GM18499 (cell line): ENCODE measurements around the gene EN1.

Experiments
- ATAC-seq: cut with Tn5 transposase; IDR thresholded peaks from one replicate; pipeline ENCODE4 v1.9.1; 2021; ENCODE audit warnings: moderate number of reproducible peaks; ENCODE audit not compliant: insufficient read depth, unreplicated experiment

EN1 gene

DNA sequence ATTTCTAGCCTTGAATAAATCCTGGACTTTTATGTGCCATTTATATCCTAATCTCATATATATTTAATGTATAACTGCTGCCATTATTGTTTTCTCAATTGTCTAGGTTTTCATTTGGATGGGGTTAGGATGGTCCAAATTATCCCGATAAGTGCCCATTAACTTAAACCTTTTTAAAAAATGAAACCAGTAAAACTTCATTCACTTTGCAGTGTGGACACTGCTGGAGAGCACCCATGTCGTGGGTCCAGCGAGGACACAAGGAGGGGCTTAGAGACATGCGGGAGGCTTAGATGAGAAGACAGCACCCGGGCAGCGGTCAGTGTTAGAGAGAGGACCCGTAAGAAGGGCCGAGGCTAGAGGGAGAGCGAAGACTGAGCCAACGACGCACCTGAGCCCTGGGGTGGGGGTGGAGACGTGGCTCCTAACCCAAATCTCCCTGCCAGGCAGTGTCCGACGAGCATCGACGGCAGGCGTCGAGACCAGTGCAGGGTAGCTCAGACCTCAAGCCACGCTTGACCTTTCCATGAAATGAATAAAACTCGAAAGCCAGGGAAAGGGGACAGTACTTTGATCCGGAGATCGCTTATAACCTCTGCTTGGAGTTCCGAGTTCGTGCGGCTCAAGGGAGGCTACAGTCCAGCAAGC, 9.0 kb upstream of the EN1 start:
- ATAC-seq: no peak

GRCh38 chr2:118855451-118856279, 8.2 kb upstream of the EN1 start:
- peak; percentile 80 for ATAC-seq

- no peak for ATAC-seq
These were observed 7.3 kb upstream of the EN1 start for GRCh38 chr2:118854507-118855345.

DNA sequence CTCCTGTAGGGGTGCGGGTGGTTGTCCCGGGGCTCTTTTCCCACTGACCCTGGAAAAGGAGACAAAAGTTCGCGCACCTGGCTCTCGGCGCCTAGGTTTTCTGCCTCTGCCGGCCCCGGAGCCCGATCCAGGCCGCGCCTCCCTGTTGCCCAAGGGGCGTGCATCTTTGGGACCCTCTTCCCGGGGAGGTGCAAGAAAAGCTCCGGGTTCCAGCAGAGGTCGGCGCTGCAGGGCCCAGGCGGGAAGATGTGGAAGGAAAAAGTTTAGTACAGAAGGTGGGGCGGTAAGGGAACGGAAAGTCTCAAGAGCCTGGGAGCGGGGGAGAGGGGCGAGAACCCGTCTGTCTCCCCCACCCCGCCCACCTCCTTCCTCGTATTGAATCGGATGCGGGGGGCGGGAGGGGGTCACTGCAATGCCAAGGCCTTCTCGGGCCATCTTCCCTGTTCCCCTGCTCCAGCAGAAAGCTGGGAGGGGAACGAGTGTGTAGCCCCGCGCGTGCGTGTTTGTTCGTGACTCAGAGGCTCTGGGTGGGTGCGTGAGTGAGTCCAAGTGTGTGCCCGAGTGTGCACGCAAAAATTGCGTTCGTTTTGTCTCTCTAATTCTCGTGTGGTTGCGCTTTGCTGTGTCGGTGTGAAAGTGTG, 6.3 kb upstream of the EN1 start:
- no peak for ATAC-seq

DNA sequence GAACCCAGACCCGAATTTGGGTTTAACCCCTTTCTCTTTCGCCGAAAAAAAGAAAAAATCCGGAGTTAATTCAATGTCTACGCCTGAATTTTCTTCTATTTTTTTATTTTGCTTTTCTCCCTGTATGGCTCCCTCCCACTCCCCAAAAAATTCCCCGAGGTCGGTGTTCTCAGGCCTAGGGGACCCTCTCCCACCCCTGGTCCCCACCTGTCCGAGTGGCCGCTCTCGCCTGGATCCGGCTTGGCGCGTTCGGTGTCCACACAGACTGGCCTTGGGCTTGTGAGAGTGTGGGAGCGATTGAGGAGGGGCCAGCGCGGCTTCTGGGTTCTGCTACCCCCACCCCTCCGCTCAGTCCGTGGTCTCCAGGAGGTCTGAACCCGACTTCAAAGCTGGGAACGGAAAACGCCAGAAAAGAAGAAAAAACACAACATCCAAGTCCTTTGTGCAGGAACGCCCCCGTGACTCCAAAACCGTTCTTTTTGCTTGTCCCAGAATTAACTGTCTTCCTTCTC, 5.7 kb upstream of the EN1 start:
- no peak for ATAC-seq

DNA sequence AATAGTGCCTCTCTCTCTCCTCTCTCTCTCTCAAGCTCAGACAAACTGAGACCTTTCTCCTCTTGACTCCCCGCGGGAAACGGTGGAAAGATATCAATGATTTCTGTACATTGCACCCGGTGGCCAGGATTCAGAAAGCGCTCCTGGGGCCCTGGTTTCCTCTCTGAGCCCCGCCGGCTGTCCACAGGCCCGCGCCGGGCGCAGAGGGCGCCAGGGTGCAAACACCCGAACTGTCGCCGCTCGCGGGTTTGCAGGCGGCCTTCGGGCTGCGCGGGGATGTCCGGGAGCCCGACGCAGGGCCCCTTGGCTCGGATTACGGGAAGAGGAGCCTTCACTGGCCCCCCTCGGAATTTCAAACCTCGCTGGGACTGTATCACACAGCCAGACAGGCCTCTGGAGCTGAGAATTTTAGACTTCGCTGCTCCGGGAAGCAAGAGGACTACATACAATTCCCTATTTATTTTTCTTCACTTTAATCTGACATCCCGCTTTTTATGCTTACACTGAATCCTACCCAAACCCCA, 5.2 kb upstream of the EN1 start:
- no peak for ATAC-seq

GRCh38 chr2:118851650-118852049, 4.2 kb upstream of the EN1 start:
- no peak for ATAC-seq

- no peak for ATAC-seq
These were observed 3.5 kb upstream of the EN1 start for GRCh38 chr2:118850901-118851415.

DNA sequence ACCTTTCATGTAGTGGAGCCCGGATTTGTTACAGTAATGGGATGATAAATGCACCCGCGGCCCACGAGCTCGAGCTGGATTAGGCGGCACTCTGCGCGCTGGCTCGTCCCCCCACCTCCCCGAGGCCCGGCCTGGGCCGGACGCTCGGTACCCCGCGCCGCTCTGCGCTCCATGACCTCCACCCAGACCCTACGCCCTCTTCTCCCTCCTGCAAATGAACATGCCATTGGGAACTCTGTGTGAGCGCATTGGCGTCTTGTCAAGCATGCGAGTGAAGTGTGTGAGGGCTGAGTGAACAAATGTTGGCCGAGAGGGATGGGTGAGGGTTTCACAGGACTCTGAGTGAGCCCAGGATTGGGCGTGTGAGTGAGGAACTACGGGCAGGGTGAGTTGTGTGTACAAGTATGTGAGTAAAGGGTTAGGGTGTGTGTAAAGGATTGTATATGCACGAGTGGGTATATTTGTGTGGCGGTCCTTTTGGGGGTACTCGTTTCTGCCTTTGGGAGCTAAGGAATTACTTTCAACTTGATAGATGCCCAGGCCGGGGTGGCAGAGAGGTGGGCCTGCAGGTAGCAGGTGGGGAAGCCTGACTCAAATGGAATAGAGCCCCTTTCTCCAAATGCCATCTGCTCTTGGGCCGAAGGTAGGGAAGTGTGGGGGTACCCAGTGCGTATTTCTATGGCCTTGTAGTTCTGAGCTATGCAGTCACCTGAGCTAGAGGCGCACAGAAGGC, 2.9 kb upstream of the EN1 start:
- ATAC-seq: no peak

DNA sequence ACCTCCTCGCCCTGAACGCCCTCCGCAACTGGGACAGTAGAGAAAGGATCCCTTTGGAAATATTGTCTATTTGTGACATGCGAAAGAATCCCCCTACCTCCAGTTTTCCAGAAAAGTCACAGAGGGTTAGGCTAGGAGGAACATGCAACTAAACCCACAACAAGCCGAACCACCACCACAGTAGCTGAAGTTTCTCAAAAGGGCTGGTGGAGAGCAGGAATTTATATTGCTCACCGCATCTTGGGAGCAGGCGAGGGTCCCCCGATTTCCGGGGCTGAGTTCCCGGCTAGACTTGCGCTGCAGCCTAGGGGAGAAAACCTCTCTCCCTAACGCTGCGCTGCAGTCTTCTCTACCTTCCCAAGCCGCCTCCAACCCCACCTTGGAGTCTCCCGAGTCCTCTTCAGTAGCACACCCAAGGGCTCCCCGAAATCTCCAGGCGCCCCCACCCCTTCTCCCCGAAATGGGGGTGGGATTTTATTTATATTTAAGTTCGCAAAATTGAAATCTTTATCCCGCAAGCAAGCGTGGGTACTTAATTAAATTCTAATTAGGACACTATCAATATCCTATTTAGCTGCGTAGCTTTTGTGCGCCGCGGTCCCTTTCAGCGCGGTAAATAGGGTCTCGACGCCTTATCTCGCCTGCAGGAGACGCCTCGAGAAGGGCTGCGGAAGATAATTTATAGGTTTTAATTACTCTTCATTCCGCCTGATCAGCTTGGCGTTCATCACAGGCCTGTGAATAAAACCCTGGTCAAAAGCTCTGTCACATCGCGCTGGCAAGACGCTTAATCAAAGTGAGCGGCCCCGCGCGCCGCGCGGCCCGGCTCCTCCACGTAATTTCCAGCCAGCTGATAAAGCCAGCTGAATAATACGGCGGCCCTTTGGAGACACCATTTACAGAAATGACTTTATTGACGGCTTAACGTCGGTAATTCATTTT, 2.0 kb upstream of the EN1 start:
- ATAC-seq: no peak

DNA sequence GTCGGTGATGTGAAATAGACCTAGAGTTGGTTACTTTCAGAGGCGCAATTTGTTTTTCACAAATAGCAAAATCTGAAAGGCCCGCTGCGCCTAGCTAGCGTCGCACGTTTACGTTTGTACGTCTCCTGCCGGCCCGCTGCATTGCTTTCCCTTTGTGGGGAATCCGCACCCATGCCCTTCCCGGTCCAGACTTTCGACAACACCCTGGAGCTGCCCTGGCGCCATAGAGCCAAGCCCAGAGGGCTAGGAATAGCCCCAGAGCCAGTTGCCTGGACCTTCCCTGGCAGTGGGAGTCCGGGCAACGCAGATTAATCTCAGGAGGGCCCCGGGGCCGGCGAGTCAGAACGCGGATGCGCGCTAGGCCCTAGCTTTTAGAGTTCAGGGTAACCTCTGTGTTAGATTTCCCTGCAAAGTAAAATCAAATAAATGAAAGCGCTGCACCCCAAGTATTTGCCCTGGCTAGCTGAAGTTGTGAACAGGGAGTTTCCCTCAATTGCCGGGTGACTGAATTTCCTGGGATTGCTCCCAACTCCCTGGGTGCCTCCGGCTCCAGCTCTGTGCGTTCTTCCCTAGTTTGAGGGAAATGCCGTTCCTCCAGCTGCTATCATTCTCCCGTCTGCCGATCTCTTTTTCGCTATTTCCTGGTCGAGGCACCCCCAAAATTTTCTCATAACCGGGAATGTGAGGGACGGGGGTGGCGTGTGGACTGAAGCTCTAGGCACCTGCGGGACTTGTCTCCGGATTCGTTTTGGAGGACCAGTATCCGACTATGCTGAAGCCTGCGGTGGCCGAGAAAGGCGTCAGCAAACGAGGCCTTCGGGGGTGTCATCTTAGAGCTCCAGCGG, 1.2 kb upstream of the EN1 start:
- no peak for ATAC-seq

DNA sequence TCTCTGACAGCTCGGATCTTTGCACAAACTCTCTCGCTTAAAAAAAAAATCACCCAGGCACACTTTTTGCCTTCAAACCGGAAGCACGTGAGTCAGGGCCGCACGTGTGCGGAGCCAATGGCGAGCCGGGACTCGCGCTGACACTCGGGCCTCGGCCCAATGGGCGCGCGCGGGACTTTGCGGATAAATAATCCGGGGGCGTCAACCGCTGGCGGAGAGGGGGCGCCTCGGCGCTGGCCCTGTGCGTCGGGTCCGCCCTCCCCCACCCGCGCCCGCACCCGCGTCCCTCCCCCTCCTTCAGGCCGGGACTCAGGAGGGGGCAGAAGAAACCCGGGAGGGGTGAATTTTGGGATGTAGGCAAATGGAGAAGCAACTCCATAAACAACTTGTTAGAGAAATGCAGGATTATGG, 319 bp upstream of the EN1 start:
- ATAC-seq: no peak

GRCh38 chr2:118846442-118846952, 951 bp downstream of the EN1 start:
- ATAC-seq: no peak

DNA sequence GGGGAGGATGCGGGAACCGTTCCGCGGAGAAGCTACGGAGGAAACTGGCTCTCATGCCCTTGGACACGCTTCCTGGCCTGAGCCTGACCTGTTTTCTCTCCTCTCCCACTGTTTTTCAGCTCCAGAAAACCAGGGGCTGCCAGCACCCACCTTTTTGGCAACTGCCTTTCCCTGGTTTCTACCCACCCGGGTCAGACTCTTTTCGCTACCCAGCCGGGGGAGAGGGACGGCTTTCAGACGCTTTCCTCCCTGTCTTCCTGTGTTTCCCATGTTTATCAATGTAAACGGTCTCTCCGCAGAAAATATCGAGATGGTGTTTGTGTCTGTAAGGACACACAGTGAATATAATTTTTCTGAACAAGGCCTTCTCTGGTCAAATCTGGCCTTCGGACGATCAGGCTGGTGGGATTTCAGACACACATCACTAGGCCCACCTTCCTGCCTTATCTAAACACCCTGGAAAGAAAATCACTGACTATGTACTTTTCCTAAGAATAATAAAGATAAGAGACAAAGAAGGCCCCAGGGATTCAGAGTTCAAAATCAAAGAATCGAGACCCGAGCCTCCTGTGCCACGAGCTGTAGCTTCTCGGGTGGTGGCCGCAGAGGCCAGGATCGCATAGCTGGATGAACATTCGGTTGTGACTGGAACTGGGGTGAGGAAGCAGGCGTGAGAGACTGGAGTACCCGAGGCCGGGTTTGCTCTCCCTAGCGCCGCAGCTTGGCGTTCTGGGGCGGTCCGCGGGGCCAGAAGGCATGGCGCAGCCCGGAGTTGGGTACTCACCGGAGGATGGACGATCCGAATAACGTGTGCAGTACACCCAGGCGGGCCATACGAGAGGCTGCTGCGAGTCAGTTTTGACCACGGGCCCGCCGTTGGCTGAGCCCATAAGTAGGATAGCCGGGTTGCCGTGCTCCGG, 1.7 kb downstream of the EN1 start:
- ATAC-seq: no peak

DNA sequence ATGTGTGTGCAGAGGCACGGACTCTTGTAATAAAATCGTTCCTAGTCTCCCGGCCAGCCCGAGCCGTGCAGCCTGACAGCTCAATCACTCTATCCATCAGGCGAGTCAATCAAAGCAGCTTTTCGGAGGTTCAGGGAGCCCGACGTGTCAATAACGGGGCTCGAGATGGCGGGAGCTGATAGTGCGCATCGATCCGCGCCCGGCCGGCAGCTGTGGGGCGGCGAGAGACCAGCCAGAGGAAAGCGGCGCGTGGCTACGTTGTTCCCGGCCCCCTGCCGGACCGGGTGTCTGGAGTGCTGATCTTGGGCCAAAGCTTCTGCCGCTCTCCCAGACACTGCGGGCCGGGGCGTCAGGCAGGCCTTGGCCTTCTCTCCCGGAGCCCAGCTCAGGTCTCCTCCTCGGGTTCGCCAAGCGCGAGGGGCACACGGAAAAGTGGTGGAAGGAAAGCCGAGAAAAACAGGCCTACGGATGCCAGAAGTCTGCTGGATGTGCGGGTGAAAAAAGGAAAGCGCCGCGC, 2.4 kb downstream of the EN1 start:
- no peak for ATAC-seq
